Stimulated activated CD4-positive, alpha-beta T cell treated with anti-CD3 and anti-CD28 coated beads, Interleukin-2, amount 100 ng/mL, for 48 hours (primary cell): ENCODE results near the gene SLC4A2.

Experiments used
- DNase-seq, 2 donors: peaks; one replicate each; pipeline ENCODE4 v3.0.0-alpha.2; 2020

The SLC4A2 gene

GRCh38 chr7:151045262-151045661 lies 14.1 kb upstream of the SLC4A2 start:
- no peak for DNase-seq

- no peak for DNase-seq
These were observed 13.4 kb upstream of the SLC4A2 start for GRCh38 chr7:151045967-151046366.

GRCh38 chr7:151046603-151047573 lies 12.5 kb upstream of the SLC4A2 start:
- DNase-seq, result no peak

GRCh38 chr7:151047976-151048815 lies 11.2 kb upstream of the SLC4A2 start, which contains the start of gene ASIC3:
Gene ASIC3, plus strand, starts transcription at chr7:151048531. Its CDS starts 355 bp downstream, at chr7:151048886.
- no peak for DNase-seq

GRCh38 chr7:151048911-151049463 lies 10.4 kb upstream of the SLC4A2 start:
- DNase-seq, result no peak

GRCh38 chr7:151051108-151051507 lies 8.3 kb upstream of the SLC4A2 start:
- peak; percentile 35 to 43 for DNase-seq

GRCh38 chr7:151053096-151053495 lies 6.3 kb upstream of the SLC4A2 start:
- no peak for DNase-seq

- no peak for DNase-seq
These were observed 5.6 kb upstream of the SLC4A2 start for GRCh38 chr7:151053751-151054150.

GRCh38 chr7:151056283-151056665 lies 3.1 kb upstream of the SLC4A2 start:
- DNase-seq, result no peak

- DNase-seq, result no peak
These were observed 2.5 kb upstream of the SLC4A2 start for GRCh38 chr7:151056666-151057505.

GRCh38 chr7:151057506-151057988 lies 1.8 kb upstream of the SLC4A2 start, which contains the start of gene CDK5:
Gene CDK5, minus strand, starts transcription at chr7:151057897. Its CDS starts 49 bp downstream, at chr7:151057848.
- DNase-seq, result no peak

- DNase-seq, result peak; percentile 90 to 91
These were observed 1.2 kb upstream of the SLC4A2 start for GRCh38 chr7:151057989-151058780.

GRCh38 chr7:151058781-151059366 lies 515 bp upstream of the SLC4A2 start:
- no peak for DNase-seq

- no peak for DNase-seq
These were observed 675 bp downstream of the SLC4A2 start for GRCh38 chr7:151060113-151060415.

- DNase-seq, result no peak
These were observed 1.2 kb downstream of the SLC4A2 start for GRCh38 chr7:151060416-151061212.

GRCh38 chr7:151061213-151062110 lies 2.1 kb downstream of the SLC4A2 start:
- no peak for DNase-seq

GRCh38 chr7:151062111-151062398 lies 2.7 kb downstream of the SLC4A2 start:
- DNase-seq, result no peak

GRCh38 chr7:151062399-151063211 lies 3.2 kb downstream of the SLC4A2 start:
- DNase-seq, result no peak
